ENCODE measurements around the gene BPI.

DNA sequence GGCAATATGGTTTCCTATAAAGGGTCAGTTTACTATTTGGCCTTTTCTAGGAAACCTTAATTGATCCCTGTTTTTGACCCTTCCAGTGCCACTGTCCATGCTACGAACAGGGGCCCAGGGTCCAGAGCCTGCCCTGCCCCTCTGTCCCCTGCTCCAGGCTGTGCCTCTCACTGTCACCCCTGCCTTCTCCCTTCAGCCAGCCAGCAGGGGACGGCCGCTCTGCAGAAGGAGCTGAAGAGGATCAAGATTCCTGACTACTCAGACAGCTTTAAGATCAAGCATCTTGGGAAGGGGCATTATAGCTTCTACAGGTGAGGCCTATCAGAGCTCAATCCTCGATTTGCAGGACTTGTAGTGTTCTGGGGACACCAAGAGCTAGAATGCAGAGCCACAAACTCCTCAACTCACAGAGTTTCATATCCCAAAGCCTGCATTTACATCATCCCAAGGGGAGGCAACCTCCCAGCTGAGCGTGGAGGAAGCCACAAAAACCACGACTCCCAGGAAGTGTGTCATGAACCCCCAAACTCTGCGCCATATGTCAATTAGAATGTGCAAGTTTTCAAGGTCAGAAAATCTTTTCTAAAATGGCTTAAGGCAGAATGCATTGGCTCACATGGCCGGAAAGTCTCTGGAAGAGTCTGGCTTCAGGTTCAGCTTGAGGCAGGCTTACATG, 3.6 kb downstream of the BPI start:
- TF ChIP-seq POLR2A (IDR thresholded peaks at IDR 0.05) = no peak
- TF ChIP-seq, protein P1, sequence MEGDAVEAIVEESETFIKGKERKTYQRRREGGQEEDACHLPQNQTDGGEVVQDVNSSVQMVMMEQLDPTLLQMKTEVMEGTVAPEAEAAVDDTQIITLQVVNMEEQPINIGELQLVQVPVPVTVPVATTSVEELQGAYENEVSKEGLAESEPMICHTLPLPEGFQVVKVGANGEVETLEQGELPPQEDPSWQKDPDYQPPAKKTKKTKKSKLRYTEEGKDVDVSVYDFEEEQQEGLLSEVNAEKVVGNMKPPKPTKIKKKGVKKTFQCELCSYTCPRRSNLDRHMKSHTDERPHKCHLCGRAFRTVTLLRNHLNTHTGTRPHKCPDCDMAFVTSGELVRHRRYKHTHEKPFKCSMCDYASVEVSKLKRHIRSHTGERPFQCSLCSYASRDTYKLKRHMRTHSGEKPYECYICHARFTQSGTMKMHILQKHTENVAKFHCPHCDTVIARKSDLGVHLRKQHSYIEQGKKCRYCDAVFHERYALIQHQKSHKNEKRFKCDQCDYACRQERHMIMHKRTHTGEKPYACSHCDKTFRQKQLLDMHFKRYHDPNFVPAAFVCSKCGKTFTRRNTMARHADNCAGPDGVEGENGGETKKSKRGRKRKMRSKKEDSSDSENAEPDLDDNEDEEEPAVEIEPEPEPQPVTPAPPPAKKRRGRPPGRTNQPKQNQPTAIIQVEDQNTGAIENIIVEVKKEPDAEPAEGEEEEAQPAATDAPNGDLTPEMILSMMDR (IDR thresholded peaks at IDR 0.05) = no peak
